Suprapubic skin (tissue), 4 donors: ENCODE data around the gene VBP1.

ENCODE experiments used
- EP300 ChIP-seq: sonication (generic); formaldehyde crosslinking; IDR thresholded peaks from one replicate; pipeline ENCODE4 v1.6.1; 2017; ENCODE audit warnings: antibody characterized with exemption
- POLR2A ChIP-seq, 2 donors: fragments of 450-650 bp; IDR thresholded peaks; one replicate each; pipeline ENCODE4 v1.6.1; 2017; ENCODE audit warnings: antibody characterized with exemption in 2 of 2, mild to moderate bottlenecking in 2 of 2, moderate library complexity in 2 of 2
- POLR2AphosphoS5 ChIP-seq, 3 donors: sonication (generic); formaldehyde crosslinking; IDR thresholded peaks; one replicate each; pipeline ENCODE4 v1.6.1; 2017; ENCODE audit warnings: antibody characterized with exemption in 3 of 3
- TF ChIP-seq, protein P1 (sequence below), 2 donors: fragments of 200-600 bp in 1 of 2; fragments of 450-650 bp in 1 of 2; sonication (generic) in 1 of 2; IDR thresholded peaks; one replicate each; pipeline ENCODE4 v1.5.1; 2016 to 2019; ENCODE audit warnings: antibody characterized with exemption in 2 of 2, mild to moderate bottlenecking in 1 of 2, moderate library complexity in 1 of 2

DNA sequence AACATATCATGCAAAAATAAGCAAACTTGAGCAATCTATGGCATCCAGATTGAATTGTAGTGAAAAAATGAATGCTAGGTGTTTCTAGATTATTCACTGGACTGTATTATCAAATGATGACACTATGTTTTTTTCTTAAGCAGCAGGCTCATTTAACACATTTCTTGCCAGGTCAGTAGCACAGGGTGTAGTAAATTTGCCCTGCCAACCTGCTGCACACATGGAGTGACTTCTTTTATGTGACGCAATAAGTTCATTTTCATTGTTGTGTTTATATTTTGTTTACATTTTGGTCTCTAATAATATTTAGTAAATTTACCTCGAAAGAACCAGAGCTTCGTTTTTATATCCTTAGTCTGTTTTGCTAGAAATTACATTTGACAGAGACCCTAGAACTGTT, 9.5 kb downstream of the VBP1 start:
- TF ChIP-seq POLR2A (IDR thresholded peaks at IDR 0.05) = no peak
- TF ChIP-seq, protein P1, sequence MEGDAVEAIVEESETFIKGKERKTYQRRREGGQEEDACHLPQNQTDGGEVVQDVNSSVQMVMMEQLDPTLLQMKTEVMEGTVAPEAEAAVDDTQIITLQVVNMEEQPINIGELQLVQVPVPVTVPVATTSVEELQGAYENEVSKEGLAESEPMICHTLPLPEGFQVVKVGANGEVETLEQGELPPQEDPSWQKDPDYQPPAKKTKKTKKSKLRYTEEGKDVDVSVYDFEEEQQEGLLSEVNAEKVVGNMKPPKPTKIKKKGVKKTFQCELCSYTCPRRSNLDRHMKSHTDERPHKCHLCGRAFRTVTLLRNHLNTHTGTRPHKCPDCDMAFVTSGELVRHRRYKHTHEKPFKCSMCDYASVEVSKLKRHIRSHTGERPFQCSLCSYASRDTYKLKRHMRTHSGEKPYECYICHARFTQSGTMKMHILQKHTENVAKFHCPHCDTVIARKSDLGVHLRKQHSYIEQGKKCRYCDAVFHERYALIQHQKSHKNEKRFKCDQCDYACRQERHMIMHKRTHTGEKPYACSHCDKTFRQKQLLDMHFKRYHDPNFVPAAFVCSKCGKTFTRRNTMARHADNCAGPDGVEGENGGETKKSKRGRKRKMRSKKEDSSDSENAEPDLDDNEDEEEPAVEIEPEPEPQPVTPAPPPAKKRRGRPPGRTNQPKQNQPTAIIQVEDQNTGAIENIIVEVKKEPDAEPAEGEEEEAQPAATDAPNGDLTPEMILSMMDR (IDR thresholded peaks at IDR 0.05) = no peak
- no peak for TF ChIP-seq POLR2AphosphoS5 (IDR thresholded peaks at IDR 0.05)
- TF ChIP-seq EP300 = no peak
